ENCODE data around the gene TM9SF2.

The TM9SF2 gene

DNA sequence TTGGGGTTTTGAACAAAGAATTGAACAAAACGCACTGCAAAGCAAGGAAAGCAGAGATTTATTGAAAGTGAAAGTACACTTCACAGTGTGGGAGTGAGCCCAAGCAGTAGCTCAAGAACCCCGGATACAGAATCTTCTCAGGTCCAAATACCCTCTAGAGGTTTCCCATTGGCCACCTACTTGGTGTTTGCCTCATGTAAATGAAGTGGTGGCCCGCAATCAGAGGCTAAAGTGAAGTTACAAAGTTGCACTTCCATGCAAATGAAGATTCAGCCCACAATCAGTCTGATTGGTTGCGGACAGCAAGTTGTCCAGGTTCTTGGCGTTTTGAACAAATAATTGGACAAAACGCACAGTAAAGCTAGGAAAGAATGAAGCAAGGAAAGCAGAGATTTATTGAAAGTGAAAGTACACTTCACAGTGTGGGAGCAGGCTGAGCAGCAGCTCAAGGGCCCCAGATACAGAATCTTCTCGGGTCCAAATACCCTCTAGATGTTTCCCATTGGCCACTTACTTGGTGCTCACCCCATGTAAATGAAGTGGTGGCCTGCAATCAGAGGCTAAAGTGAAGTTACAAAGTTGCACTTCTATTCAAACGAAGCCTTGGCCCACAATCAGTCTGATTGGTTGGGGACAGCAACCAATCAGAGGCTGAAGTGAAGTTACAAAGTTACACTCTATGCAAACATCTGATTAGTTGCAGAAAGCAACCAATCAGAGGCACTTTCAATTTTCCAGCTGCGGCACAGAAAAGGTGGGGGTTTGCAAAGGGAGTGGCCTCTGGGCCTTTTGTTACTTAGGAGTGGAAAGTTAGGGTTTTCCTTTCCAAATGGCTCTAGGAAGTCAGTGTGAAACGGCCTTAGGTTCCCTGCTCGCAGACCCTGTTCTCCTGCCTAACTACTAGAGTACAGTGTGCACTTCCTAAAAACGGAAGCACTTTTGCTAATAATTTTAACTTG is 4.8 kb upstream of the TM9SF2 start:
- DNase-seq, result no peak

DNA sequence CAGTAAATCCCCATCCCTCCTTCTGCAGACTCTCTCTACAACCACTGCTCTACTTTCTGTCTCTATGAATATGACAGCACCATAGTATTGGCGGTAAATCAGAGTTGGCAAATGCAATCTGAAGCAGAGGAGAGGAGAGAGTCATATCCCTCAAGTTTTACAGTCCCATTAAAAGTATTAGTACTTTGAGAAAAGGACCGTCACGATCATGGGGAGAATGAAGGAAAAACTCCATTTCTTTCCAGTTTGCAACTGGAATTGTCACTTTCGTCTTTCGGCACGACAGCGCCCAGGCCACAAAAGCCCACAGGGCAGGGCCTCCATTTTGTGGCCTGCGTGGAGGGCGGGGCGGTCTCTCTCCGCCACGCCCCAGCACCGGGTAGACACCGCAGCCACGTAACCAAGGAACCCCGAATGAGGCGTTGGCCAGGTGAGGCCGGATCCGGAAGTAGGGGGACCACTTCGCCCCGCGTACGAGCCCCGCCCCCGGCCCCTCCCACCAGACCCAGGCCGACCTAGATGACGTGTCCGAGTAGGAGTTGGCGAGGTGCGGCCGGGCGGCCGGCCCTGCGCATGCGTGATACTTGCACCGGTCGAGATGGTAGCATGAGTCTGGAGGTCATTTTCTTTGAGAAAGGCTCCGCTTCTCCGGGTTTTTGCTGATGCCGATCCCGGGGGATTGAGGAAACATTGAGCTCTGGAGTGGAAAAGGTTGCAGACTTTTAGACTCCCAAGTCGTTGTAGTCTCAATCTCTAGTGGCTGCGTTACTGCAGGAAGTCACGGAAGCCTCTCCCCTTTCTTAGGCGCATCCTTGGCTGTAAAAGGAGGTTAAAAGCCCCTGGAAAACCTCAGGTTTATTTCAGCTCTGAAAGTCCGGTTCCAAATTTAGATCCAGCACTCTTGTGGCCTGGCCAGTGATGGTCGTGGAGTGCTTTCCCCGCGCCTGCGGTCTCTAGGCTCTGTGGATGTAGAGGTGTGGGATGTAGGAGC is 2.8 kb upstream of the TM9SF2 start:
- DNase-seq, result peak; percentile 93

DNA sequence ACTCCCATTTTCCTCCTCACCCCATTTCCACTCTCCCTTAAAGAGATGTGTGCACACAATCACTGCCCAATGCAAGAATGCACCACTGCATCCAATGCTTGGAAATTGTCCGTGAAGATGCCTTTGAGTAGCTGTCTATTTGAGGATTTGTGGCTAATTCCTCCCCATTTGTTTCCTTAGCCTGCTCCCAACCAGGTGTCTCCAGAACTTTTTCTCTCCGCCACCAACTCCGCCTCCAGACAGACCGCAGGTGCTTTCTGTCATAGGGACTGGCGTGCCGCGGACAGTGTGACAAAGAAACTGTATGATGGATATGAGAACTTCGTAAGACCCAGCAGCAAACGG is 461 bp upstream of the TM9SF2 start:
- no peak for DNase-seq

DNA sequence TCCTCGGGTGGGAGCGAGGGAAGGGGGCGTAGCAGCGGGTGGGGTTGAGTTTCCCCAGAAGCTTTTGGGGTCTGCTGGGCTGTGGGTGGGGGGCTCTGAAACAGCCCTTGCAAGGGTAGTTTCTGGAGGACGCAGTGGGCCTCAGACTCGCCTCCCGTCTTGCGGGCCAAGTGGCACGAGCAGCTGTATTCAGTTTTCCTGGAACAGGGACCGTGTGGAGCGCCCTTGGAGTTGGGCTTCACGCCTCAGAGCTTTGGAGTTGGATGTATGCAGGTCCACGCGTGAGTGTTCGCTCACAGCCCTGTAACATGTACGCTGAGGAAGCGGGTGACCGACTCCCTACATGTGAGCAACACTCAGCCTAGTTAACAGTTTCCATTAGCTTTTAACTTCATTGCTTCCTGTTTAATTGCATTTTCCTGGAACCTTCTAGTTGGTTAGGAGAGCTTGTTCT is 603 bp downstream of the TM9SF2 start:
- DNase-seq, result no peak

- no peak for DNase-seq
Observed at GRCh38 chr13:99505814-99506269, 4.6 kb downstream of the TM9SF2 start.

GRCh38 chr13:99506634-99507033 is 5.4 kb downstream of the TM9SF2 start:
- DNase-seq, result no peak

GRCh38 chr13:99507054-99507453 is 5.8 kb downstream of the TM9SF2 start:
- DNase-seq, result no peak

- DNase-seq, result no peak
Observed at GRCh38 chr13:99507551-99507950, 6.3 kb downstream of the TM9SF2 start.

DNA sequence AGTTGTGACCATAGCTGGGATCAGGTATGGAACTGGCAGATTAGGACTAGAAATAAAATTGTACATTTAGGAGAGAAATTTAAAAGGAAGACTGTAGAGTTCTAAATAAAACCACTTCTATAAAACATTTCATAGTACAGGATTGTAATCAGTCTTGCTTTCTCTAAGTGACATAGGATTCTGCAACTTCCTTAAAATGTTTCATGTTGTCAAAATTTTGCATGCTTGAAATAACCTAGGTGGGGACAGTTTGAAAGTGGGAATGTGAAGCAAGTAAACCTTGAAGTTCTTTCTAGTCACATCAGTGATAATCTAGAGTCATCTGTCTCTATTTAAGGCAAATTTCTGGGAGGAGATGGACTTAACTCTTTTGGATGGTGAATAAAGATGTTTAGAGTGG is 6.7 kb downstream of the TM9SF2 start:
- no peak for DNase-seq

GRCh38 chr13:99509479-99509878 is 8.2 kb downstream of the TM9SF2 start:
- DNase-seq, result no peak

DNA sequence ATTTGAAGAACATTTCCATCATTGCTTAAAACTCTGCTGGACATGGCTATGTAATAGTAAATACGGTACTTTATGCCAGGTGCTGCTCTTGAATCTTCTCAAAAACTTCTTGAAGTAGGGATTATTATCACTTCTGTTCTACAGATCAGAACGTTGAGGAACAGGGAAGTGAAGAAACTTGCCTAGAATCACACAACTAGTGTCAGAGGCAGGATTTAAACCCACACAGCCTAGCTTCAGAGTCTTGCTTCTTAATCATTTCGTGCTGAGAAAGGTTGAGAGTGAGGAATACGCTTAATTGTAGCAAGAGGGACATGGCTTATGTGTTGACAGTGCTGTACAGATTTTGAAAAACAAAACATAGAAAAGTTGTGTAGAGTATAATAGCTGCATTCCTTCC is 13.5 kb downstream of the TM9SF2 start:
- DNase-seq, result no peak

DNA sequence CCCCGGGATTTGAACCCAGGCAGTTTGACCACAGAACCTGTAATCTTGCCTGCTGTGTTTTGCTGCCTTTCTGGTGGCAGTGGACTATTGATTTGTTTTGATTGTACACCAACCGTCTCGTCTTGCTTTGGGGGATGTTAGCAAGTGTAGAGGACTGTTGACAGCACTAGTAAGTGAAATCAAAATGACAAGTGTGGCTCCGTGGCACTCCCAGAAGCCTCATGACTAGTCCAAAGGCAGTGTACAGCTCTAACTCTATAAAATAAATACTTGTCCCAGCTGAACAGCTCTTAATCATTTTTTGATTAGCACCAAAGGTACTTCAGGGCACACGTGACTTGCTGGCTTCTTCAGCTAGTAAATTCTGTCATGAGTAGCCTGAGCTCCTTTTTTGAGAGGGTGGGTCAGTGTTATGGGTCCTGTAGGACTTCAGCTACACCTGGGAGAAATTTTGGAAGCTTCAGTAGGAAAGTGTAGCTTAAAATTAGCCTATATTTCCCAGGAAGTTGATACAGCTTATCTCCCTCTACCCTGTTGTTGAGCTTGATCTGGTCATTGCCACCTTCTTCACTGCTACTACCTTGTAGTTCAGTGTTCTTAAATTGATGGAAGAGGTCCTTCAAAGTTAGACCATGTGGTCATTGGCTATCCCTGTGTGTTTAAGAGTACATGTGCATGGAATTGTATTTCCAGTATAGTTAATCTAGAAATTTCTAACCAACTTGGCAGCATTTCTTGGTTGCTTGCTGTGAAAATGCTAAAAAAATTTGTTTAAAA is 15.1 kb downstream of the TM9SF2 start:
- DNase-seq, result no peak

DNA sequence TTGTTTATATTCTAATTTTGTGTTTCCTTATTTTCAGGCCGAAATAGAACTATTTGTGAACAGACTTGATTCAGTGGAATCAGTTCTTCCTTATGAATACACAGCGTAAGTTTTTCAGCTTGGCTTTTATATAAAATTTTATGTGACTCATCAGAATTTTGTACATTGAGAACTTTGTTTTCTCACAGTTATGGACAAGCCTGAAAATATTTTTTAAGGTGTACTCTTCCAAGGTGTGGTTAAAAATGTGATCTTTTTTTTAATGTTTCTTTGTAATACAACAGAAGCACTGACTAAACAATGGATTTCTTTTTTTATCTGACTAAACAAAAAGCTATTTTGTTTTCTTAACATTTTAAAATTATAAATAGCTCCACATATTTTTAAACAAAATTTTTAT is 16.3 kb downstream of the TM9SF2 start:
- no peak for DNase-seq

DNA sequence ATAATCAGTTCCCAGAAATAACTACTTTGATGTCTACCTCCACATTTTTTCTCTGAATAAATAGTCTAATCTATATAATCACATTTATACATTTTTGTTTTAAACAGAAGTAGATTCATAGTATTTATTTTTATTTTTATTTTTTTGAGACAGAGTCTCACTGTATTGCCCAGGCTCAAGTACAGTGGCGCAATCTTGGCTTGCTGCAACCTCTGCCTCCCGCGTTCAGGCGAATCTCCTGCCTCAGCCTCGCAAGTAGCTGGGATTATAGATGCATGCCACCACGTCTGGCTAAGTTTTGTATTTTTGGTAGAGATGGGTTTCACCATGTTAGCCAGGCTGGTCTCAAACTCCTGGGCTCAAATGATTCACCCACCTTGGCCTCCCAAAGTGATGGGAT is 16.7 kb downstream of the TM9SF2 start:
- DNase-seq, result no peak

DNA sequence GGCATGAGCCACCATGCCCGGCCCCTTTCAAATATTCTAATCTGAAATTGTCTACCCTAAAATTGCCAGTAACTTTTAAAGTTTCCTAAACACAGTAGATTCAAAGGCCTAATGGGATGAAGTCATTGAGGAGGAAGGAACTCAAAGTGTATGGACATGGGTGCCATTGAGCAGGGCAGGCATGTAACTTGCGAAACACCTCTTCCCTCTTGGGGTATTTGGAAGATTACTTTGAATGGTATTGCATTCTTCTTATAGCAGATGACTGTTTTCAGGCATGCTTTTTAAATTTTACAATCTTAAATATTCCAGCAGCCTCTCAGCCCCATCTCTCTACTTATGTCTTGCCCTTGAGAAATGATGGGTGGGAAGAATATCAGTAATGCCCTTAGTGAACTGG is 21.0 kb downstream of the TM9SF2 start:
- DNase-seq, result no peak

DNA sequence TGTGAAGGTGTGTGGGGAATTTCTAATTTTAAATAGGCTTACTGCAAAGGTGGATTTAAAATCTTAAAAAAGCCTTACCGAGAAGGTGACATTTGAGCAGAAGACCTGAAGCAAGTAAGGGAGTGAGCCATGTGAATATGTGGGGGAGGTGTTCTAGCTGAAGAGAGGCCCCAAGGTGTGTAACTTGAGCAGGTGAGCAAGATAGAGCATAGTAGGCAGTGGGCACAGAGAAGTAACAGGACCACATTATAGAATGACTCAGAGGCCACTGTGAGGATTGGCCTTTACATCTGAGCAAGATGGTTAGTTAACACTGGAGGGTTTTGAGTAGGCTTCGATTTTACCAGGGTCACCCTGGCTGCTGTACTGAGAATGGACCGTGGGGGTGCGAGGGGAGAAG is 22.6 kb downstream of the TM9SF2 start:
- no peak for DNase-seq

GRCh38 chr13:99525967-99526366 is 24.7 kb downstream of the TM9SF2 start:
- DNase-seq, result no peak

DNA sequence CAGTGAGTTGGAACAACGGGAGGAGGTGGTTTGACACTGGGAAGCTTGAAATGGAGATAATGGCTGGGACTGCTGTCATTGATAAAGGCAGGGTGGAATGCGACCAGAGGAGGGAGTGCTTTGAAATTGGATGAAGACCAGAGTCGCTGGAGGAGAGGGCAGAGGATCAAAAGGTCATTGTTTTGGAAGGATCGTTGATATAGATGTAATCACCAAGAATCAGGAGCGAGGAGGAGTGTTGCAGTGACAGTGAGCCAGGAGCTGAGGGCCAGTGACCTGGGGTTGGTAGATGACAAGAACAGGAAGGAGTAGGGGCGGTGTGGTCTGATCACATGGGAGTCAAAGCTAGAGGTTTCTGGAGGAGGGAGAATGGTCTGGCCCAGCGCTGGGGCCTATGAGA is 25.3 kb downstream of the TM9SF2 start:
- no peak for DNase-seq

GRCh38 chr13:99527301-99527700 is 26.0 kb downstream of the TM9SF2 start:
- DNase-seq, result no peak

DNA sequence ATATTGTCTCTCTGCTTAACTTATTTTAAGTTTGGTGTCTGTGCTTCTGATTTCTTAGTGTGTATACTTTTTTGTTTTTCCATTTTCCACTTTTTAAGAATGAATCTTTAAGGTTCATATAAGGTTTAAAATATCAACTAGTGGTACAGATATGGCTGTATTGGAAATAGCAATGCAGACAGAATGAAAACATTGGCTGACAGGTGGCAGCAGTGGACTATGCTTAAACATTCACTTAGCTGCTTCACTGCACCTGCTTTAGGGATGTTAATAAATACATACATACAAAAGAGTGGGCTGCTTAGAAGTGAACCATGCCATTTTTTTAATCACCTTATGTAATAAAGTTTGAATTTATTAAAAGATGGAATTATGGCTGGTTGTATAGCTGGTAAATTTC is 27.3 kb downstream of the TM9SF2 start:
- DNase-seq, result peak; percentile 3

DNA sequence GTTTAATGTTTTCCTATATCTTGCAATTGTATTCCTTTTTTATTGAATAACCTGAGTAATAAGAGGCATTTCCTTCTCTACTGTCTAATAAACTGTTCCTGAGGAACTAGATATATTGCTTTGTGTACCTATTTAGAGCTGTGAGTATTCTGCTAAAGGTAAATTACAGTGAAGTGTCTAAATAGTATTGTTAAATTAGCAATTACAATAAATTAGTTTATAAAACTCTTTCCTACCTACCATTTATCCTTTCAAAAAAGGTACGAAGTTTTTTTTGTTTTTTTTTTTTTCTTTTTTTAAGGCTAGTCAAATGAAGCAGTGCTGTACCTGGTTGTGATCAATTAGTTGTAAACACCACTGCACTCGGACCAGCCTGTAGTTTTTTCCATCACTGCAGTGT is 34.8 kb downstream of the TM9SF2 start:
- no peak for DNase-seq

GRCh38 chr13:99540530-99540929 is 39.3 kb downstream of the TM9SF2 start:
- DNase-seq, result no peak

Data from NCI-H748 treated with DMSO at 0.1 percent for 48 hours (cell line).